T47D (cell line): Measurements from ENCODE around the gene POLRMT.
"Not testable (repeated sequence)": the region's sequence is repeated elsewhere in the genome, so short reads cannot be mapped to it uniquely, and the experiment has no call there.

ENCODE experiments used
- DNase-seq, 2 experiments: peaks; one replicate each; pipeline versions ENCODE4 v3.0.0 to v3.0.0-alpha.2; 2011 to 2012; ENCODE audit warnings: low read depth in 1 of 2, low spot score in 1 of 2
- JUND ChIP-seq: IDR thresholded peaks from 2 replicates; pipeline ENCODE4 v1.6.1; 2012; ENCODE audit warnings: low read depth
- in situ Hi-C: cut with HindIII; loops from 2 replicates; pipeline ENCODE4 v1.10.0; 2016; ENCODE audit warnings: low sequenced_read_pairs, low pct_unique_long_range_greater_than_20kb

POLRMT gene

GRCh38 chr19:674282-675151 is 41.2 kb upstream of the POLRMT start:
- DNase-seq = no peak
- TF ChIP-seq JUND = no peak
- in situ Hi-C loops = no loop called here

DNA sequence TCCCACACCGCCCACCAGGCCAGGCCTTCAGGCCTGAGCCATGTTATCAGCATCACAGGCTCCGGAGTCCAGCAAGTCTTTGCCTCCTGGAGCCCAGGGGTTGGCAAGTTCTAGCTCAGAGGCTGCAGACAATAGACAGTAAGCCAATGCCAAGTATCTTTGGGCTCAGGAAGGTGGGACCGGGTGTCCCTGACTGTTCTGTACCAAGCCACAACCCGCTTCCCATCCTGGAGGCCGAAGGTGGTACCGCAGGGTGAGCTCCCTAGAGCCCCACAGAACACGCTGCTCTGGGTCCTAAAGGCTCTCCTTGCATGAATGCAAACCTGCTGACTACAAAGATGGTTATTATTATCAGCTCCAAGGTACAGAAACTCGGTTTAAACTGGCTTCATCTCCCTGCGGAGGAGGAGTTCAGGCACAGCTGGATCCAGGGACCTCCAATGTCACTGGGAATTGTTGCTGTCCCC is 37.3 kb upstream of the POLRMT start:
- DNase-seq = no peak
- no peak for TF ChIP-seq JUND
- in situ Hi-C loops = no loop called here

DNA sequence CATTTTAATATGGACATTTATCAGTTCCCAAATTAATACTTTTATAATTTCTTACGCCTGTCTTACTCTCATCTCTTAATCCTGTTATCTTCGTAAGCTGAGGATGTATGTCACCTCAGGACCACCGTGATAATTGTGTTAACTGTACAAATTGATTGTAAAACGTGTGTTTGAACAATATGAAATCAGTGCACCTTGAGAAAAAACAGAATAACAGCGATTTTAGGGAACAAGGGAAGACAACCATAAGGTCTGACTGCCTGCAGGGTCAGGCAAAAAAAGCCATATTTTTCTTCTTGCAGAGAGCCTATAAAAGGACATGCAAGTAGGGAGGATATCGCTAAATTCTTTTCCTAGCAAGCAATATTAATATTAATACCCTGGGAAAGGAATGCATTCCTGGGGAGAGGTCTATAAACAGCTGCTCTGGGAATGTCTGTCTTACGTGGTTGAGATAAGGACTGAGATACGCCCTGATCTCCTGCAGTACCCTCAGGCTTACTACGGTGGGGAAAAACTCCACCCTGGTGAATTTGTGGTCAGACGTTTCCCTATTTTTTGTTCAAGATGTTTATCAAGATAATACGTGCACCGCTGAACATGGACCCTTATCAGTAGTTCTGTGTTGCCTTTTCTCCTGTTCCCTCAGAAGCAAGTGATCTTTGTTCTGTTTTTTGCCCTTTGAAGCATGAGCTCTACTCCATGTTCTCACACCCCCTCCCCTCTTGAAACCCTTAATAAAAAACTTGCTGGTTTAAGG is 35.5 kb upstream of the POLRMT start:
- in situ Hi-C loops, DNase-seq: not testable (repeated sequence)

DNA sequence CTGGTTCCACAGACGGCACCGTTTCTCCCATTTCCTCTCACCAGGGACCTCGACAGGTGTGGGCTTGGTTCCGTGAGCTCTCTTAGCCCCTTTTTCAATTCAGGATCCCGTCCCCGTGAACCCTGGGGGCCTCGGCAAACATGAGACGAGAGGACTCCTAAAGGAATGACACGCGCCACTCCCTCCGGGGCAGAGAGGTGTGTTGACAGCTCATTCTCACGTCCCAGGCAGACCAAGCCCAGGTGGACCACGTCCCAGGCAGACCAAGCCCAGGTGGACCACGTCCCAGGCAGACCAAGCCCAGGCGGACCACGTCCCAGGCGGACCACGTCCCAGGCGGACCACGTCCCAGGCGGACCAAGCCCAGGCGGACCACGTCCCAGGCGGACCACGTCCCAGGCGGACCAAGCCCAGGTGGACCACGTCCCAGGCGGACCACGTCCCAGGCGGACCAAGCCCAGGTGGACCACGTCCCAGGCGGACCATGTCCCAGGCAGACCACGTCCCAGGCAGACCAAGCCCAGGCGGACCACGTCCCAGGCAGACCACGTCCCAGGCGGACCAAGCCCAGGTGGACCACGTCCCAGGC is 33.7 kb upstream of the POLRMT start:
- in situ Hi-C loops = not testable (repeated sequence)

DNA sequence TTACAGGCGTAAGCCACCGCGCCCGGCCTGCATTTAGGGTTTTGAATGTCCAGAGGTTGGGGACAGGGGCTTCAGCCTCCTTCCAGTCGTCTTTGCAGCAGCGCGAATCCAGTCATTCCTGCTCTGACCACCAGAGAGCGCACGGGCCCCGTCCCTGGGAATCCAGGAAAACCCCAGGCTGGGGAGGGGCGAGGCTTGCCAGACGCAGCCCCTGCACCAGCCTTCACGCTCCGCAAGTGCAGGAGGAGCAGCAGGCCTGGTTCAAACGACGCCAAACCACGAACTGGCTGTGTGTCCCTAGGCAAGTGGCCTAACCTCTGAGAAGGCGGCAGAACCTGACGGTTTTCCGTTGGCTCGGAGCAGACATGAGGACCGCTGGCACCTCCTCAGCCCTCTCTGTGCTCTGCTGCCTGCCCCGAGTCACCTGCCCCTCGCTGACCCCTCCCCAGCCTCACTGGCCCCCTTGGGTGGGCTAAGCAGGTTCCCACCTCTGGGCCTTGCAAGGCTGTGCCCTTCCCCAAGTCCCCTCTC is 31.6 kb upstream of the POLRMT start:
- peak; percentile 78 to 83 for DNase-seq
- TF ChIP-seq JUND = no peak
- in situ Hi-C loops = no loop called here

More for the DNA sequence above, 33.7 kb upstream of the POLRMT start:
- not testable (repeated sequence) for DNase-seq

GRCh38 chr19:663682-664117 is 30.4 kb upstream of the POLRMT start:
- DNase-seq = no peak
- in situ Hi-C loops = no loop called here
- no peak for TF ChIP-seq JUND

- DNase-seq = peak; percentile 92 to 94
- TF ChIP-seq JUND = no peak
- in situ Hi-C loops = no loop called here
Observed at GRCh38 chr19:662962-663681, 29.8 kb upstream of the POLRMT start, which contains the start of gene RNF126. Gene RNF126, minus strand, starts transcription at chr19:663214. Its CDS starts 93 bp downstream, at chr19:663121.

DNA sequence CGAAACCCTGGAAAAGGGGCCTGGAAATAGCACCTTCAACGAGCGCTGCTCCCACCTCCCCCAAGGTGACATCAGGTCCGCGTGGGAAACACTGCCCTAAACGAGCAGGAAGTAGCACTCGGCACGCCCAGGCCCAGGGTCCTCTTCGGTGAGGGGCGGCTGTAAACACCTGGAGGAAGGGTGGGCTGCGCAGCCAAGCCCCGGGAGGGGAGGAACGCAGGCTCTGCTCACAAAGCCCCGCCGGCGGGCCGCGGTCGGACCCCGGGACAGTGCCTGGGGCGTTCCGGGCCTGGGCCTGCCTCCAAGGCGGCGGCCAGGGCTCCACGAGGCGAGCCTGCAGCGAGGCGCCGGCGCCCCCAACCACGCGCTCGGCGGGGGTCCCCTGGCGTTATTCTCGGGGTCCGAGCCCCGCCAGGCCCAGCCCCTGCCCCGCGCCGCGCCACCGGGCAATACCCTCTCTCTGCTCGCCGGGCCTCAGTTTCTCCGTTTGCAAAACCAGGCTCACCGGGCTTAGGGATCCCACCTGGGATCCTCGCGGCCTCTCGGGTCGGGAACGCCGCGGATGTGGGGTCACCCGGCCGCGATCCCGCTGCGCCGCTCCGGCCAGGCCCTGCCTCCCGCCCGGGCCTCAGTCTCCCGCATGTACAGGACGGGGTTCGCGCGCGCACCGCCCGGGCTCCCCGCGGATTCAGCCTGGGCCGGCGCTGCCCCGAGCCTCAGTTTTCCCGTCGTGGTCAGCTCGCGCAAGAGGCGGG is 29.0 kb upstream of the POLRMT start:
- no peak for TF ChIP-seq JUND
- in situ Hi-C loops = no loop called here
- peak; percentile 45 to 47 for DNase-seq

DNA sequence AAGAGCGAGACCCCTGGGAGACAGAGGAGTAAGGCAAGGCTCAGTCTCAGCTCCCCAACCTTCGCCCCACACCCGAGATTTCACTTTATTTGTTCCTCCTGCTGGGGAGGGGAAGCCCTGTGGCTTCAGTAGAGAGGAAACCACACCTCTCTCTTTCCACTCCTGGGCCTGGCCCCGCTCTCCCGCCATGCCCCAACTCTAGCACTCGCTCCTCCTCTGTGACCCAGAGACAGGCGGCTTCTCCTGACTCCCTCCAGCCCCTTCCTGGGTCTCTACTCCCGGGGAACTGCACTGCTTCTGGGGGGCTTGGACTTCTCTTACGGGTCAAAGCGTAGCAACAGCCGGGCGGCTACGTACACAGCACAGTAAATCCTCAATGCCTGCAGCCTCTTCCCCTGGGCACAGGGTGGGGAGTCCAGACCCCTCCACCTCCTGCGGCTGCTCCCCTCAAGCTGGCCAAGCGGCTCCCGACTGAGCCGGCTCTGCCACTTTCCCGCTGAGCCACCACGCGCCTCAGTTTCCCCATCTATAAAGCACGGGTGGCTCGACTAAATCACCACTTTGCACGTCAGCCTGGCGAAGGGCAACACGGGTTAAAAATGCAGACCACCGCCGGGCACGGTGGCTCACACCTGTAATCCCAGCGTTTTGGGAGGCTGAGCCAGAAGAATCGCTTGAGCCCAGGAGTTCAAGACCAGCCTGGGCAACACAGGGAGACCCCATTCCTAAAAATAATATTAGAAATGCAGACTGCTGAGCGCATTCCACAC is 28.3 kb upstream of the POLRMT start:
- peak; percentile 20 to 44 for DNase-seq
- in situ Hi-C loops = no loop called here
- no peak for TF ChIP-seq JUND

- in situ Hi-C loops = no loop called here
- TF ChIP-seq JUND = no peak
- no peak for DNase-seq
Observed at GRCh38 chr19:660793-661426, 27.6 kb upstream of the POLRMT start.
